ENCODE results near the gene CAPZB.

DNA sequence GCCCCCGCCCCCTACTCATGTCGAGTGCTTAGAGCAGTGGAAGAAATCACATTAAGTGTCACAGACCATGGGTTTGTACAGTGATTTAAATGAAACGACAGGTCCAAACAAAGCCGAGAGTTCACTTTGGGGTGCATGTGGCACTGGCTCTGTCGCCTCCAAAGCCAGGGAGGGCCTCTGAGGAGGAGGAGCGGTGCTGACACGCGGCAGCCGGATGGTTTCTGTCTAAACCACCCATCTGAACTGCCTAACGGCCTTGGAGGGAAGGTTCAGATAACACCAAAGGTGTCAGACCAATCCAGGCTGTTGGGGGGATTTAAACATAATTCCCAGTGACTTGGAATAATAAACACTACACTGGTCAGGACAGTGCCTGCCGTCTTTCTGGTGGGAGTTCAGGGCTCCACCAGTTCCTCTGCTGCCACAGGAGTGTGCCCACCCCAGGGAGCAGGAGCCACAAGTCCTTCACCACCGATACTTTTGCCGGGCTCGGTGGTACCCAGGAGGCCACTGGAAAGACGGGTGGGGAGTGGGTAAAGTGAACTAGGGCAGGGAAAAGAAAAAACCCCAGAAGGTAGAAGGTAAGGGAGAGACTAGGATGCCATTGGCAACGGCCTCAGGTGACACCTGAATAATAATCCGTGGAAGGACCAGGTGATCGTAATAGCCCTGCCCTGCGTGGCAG, 95.0 kb downstream of the CAPZB start:
- TF ChIP-seq, protein P1, sequence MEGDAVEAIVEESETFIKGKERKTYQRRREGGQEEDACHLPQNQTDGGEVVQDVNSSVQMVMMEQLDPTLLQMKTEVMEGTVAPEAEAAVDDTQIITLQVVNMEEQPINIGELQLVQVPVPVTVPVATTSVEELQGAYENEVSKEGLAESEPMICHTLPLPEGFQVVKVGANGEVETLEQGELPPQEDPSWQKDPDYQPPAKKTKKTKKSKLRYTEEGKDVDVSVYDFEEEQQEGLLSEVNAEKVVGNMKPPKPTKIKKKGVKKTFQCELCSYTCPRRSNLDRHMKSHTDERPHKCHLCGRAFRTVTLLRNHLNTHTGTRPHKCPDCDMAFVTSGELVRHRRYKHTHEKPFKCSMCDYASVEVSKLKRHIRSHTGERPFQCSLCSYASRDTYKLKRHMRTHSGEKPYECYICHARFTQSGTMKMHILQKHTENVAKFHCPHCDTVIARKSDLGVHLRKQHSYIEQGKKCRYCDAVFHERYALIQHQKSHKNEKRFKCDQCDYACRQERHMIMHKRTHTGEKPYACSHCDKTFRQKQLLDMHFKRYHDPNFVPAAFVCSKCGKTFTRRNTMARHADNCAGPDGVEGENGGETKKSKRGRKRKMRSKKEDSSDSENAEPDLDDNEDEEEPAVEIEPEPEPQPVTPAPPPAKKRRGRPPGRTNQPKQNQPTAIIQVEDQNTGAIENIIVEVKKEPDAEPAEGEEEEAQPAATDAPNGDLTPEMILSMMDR (IDR thresholded peaks at IDR 0.05; ENCODE audit: poor library complexity, severe bottlenecking) = no peak
- TF ChIP-seq EZH2 (IDR thresholded peaks at IDR 0.05; ENCODE audit: borderline replicate concordance, insufficient read depth, low read length, poor library complexity, severe bottlenecking) = no peak
- no peak for TF ChIP-seq MXI1 (conservative IDR thresholded peaks at IDR 0.05; ENCODE audit: poor library complexity, severe bottlenecking)
- TF ChIP-seq POLR2AphosphoS5 (IDR thresholded peaks at IDR 0.05) = no peak
